ENCODE data around the gene CDYL. TPM values are rescaled to one million over a fixed set of nuclear protein-coding genes. Genes with fewer than 3 reads are reported as not detected.

CDYL gene, protein sequence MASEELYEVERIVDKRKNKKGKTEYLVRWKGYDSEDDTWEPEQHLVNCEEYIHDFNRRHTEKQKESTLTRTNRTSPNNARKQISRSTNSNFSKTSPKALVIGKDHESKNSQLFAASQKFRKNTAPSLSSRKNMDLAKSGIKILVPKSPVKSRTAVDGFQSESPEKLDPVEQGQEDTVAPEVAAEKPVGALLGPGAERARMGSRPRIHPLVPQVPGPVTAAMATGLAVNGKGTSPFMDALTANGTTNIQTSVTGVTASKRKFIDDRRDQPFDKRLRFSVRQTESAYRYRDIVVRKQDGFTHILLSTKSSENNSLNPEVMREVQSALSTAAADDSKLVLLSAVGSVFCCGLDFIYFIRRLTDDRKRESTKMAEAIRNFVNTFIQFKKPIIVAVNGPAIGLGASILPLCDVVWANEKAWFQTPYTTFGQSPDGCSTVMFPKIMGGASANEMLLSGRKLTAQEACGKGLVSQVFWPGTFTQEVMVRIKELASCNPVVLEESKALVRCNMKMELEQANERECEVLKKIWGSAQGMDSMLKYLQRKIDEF
- polyA plus RNA-seq (ENCODE audit: insufficient read depth in 1 of 5, insufficient read length in 5 of 5, low replicate concordance in 1 of 5) = 10 to 100 TPM; 25.2 to 31.9 (median 31.4) TPM
- long read RNA-seq, donor 1, transcript CDYL-203 (7 exons, 2,184 nt) = major isoform, 7 of 35 reads
- long read RNA-seq, donor 1, partial matches to known transcripts = 19 of 35 reads
- long read RNA-seq, donor 1, other reads (novel, unspliced or antisense) = 9 of 35 reads
- long read RNA-seq, donor 2, partial matches to known transcripts = 0 of 1 reads
- long read RNA-seq, donor 2, other reads (novel, unspliced or antisense) = 0 of 1 reads
- long read RNA-seq, donor 3, partial matches to known transcripts = 6 of 10 reads
- long read RNA-seq, donor 3, other reads (novel, unspliced or antisense) = 0 of 10 reads
- long read RNA-seq, donor 4, partial matches to known transcripts = 42 of 43 reads
- long read RNA-seq, donor 4, other reads (novel, unspliced or antisense) = 0 of 43 reads
- long read RNA-seq, donor 5, transcript CDYL-203 (7 exons, 2,184 nt) = major isoform, 8 of 59 reads
- long read RNA-seq, donor 5, partial matches to known transcripts = 51 of 59 reads
- long read RNA-seq, donor 5, other reads (novel, unspliced or antisense) = 0 of 59 reads
- long read RNA-seq, donor 6, transcript CDYL-203 (7 exons, 2,184 nt) = major isoform, 6 of 6 reads
- long read RNA-seq, donor 6, partial matches to known transcripts = 0 of 6 reads
- long read RNA-seq, donor 6, other reads (novel, unspliced or antisense) = 0 of 6 reads
- long read RNA-seq, donor 7, transcript CDYL-203 (7 exons, 2,184 nt) = major isoform, 8 of 58 reads
- long read RNA-seq, donor 7, partial matches to known transcripts = 50 of 58 reads
- long read RNA-seq, donor 7, other reads (novel, unspliced or antisense) = 0 of 58 reads
- long read RNA-seq, donor 8 = 0 reads

DNA sequence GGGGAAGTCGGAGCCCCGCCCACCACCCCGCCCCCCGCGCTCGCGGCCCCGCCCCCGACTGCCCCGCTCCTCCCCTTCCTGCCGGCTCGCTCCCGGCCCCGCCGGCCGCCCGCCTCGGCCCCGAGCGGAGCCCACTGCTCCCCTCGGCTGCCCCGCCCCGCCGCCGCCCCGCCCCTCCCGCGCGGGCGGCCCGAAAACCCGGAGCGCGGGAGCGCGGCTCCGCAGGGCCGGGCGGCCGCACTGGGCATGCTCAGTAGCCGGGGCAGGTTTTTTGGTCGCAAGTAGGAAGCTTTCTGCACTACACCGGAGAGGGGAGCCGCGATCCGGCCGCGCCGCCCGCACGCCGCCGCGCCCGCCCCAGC lies at the start of gene CDYL:
CDYL (plus strand) TSS at position 274 of the 362 bp plus-strand sequence. CDS start 380 bp downstream, outside the sequence.
- DNase-seq = peak; percentile 82 to 86

DNA sequence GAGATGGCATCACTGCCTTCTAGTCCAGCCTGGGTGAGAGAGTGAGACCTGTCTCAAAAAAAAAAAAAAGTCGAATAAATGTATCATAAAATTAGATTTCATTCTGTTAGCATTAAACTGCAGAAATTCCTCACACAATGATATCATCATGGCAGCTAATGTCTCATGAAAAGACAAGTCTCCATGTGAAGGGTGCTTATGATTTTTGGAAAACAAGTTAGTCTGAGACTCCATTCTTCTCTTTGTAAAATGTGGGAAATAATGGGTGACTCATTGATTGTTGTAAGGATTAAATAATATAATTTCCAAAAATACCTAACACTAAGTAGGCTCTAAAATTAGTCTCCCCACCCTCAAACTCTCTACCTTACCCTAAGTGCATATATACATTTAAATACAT lies 49.6 kb upstream of the CDYL start:
- DNase-seq = no peak

DNA sequence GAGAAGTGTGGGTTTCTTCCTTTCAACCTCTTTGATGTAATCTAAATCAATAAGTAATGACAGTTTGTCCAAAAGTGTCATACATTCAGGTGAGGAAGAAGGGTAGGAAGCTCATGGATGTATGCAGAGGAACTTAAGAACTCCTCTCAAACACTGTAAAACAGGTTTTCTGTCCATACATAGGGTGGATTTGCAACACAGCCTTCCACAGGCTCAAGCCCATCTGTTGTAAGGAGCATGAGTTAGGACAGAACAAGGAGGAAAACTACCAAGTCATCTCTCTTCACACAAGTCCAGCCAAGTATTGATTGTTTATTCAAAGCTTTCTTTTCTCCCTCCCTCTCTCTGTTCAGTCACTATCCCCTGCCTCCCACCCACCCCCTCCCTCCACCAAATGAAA lies 49.0 kb upstream of the CDYL start:
- no peak for DNase-seq

DNA sequence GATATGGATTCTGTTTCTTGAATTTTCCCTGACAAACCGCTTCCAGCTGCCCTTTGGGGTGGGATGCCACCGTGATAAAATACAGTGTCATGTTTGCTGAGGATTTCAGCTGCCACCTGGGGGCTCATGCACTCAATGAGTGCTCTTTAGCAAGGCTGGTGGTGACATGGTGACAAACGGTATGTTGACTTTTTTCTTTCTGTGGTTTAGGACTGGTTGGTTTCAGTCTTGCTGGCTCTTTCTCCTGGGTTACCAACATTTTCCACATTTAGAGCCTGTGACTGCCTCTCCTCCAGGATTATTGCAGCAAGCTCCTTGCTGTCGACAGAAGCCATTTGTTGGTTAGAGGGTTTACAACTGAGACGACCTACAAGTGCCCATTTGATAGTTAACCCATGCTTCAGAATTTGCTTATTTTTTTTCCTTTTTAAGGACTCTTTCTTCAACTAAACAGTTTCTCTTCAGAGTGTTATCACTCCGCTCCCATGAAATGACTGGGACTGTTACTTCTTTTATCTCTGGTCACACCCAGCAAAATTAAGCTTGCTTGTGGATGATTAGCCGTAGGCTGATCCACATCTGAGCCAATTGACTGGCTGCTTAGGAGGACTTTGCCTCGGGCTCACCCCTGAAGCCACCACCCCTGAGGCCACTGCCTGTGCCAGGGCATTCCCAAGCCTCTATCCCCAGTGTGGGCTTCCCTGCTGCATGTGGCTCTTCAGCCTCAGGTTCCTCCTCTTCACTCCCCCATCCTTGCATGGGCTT lies 48.4 kb upstream of the CDYL start:
- DNase-seq = no peak

DNA sequence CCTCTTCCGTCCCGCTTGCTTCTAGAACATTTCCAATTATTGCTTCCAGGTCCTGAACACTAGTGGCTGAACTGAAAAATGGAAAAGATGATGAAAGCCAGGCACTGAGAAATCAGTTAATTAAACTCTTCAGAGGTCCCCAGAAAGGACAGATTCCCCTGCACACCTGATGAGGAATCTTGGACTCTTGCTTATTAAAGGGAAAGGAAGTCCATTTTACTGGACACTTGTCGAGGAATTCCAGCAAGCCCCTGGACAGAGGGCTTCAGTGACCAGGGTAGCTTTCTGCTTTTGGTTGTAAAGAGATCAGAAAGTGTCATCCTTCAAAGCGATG lies 47.8 kb upstream of the CDYL start:
- no peak for DNase-seq

DNA sequence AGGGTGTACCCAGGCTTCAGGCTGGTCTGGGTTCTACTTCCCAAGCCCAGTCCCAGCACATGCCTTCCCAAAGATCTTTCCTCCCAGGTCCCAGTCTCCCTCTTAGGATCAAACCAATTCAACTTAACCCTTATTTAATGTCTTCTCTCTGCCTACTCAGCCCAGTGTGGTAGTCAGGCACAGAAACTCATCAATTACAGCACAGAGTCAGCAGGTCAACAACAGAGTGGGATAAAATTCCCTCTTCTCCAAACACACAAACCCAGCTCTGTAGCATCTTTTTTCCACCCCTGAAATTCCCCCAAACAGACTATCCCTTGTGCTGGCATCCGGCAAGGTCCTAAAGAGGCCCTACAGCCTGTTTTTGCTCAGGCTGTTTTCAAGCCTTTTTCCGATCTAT lies 47.3 kb upstream of the CDYL start:
- DNase-seq = no peak

DNA sequence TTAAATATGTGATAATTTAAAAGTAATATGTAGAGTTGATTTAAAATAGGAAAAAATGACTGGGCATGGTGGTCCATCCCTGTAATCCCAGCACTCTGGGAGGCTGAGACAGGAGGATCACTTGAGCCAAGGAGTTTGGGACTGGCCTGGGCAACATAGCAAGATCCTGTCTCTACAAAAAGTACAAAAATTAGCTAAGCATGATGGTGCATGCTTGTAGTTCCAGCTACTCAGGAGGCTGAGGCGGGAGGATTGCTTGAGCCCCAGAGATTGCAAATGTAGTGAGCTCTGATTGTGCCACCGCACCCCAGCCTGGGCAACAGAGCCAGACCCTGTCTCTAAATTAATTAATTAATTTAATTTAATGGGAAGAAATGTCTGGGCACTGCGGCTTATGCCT lies 44.2 kb upstream of the CDYL start:
- DNase-seq = no peak

DNA sequence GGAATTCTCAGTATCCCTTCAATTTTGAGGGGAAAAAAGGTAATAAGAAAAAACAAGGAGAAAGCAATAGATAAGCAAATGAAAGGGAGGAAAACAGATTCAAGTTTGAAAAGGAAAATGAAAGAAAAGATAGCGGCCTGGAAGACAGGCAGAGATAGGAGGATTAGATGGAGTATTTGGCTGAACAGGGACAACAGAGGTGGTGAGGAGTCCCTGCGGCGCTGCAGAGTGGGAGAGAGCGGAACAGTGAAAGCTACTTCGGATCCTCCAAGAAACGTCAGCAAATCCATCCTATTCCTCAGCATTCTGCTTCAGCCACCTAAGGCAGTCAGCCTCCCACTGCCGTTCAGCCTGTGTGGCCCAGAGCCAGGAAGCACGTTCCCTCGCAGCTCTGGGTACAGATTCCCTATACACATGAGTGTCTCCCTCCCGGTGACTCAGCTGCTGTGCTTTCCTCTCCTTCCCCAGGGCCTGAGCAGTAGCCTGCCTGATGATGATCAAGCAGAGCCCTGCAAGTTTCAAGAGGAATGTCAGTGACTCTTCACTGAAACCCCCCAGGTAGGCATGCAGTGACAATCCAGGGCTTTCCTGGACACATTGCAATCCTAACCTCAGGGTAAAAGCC lies 43.4 kb upstream of the CDYL start:
- peak; percentile 22 to 32 for DNase-seq

DNA sequence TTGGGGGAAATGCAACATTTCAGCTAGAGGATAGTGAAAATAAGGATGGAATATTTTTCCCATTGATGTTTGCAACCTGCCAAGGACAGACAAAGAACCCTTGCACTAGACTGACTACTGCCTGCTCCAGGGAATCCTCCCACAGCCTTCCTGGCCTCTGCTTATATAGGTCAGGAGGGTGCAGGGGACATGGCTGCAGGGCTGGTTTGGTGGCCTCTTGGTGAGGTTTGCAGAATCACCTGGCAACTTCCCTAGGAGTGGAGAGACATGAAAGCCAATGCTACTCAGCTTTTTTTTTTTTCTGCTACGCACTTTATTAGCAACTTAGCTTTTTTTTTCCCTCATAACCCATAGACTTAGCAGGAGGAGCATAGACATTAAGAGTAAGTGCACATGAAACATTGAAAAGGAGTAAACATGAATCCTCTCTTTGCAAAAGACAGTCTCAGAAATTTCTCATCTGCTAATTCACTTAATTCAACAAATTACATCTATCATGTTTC lies 39.8 kb upstream of the CDYL start:
- DNase-seq = no peak

DNA sequence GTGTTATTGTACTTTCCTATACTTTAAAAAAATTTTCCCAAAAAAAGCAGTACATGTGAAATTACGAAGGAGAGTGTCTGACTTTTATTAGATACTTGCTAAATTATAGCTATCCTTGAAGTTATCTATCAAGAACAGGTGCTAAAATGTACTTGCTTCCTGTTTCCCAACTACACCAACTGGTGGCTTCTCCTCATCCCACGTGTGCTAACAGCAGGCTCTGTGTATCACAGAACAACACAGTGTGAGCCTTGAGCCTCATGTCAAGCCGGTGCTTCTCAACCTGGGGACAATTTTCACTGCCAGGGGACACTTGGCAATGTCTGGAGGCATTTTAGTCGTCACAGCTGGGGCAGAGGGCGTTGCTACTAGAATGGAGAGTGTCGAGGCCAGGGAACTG lies 36.2 kb upstream of the CDYL start:
- DNase-seq = no peak

DNA sequence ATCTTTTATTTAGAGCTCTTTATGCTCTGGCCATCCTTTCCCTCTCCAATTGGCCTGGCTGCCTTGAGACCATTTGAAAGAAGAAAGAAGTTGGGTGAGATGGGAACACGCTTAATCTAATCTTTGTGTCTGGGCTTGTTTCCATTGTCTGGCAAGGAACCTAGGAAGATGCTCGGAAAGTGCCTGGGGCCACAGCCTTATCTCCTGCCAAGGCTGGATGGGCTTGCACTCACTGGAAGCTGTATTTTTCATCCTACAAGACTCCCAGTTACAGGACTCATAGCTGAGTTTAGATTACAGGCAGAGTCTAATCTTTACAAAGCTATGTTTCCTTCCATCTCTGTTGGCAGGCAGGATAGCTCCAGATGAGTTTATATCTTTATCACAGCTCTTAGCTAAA lies 33.1 kb upstream of the CDYL start:
- no peak for DNase-seq

DNA sequence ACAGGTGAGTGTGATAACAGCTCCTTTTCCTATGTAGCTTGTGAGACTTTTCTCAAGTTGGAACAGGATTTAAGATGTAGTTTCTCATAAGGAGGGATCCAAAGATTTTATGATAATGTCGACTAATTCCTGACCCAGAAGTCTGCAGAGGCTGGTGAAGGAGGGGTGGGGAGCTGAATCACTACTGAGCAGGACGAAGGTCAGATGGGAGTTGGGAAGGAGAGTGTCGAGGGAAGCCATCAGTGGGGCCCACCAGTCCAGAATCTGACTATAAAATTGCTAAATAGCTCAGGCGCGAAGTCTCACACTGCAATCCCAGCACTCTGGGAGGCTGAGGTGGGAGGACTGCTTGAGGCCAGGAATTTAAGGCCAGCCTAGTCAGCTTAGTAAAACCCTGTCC lies 32.3 kb upstream of the CDYL start:
- no peak for DNase-seq

DNA sequence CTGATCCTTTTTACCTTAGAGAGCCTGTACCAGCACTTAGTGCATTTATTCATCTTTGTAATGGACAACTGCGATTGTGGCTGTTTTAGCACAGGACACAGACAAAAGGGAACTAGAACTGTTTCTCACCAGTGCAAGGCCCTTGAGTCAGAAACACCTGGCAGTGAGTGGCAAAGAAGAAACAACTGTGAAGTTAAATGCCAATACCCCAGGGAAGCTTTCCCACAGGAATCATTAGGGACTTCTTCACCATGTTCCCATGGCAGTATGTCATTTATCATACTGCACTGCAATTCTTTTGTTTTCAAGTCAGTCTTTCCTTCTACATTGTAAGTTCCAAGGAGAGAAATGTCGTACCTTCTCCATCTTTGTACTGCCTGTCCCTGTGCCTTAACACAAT lies 28.6 kb upstream of the CDYL start:
- DNase-seq = no peak

DNA sequence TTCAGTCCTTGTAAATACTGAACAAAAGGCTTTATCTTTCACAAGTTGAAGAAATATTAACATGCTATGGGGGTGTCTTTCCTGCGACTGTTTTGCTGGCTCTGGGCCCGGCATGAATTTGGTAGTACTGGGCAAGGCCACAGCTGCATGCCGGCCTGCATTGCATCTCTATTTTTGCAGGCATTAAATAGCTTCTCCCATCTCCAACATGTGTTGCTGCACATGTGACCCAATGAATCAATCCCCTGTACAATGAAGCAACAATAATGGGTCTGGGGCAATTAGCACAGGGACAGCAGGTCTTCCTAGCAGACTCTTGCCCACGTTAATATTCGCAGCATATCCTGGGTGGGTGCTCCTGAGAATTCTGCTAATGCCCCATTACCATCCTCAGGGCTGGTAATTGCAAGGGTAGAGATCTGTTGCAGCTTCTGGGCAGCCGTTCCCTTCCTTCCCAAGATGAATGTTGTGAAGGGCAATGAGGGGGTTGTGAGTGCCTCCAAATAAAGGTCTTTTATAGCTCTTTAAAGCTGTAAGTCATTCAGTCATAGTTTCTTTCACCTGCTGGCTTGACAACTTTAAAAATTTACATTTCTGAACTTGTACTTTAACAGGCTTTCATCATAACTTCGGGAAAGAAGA lies 24.3 kb upstream of the CDYL start:
- DNase-seq = no peak

DNA sequence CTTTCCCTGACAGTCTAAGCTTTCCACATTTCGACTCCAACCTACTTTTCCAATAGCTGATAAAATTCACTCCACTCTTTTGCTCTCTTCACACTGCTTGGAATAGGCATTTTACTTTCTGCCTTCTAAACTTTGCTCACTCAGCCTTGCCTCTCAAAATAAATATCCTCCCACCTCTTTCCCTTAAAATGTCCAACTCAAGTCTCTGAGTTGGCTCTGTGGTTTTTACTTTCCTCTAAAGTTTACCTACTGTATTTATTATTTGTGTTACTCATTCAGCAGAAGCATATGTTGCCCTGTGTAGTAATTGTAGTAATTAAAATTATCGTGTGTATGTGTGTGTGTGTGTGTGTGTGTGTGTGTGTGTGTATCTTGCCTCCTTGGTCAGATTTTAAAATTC lies 20.0 kb upstream of the CDYL start:
- DNase-seq = no peak

DNA sequence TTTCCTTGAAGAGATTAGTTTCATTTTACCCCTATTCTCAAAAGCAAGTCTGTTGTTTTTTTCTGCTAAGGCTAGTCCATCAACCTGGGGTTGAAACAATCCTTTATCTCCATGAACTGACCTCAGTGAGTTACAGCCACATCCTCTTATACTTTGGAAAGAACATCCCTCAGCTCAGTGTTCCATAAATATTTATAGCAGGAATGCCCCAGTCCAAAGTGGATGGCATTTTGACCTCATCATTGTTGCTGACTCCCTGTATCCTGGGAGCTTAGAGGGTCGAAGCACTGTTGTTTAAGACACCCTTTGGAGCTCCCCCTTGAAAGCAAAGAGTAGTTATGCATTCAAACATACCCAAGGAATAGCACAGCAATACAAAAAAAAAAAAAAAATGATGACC lies 16.2 kb upstream of the CDYL start:
- no peak for DNase-seq

DNA sequence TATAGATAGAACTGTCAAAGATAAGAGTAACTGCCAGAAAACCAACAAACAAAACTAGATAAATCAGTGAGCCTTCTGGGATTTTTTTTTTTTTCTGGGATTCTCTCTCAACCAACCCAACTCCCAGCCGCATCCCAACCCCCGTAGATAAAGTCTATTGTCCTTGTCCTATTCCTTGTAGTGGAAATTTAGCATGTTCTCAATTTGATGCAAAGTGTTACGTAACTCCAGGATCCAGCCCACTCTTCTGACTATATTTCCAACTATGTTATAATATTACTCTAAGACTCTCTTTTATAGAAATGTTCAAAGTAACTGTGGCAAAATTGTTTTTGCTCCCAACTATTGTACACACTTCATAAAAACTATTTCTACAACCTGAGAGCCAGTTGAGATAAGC lies 15.4 kb upstream of the CDYL start:
- no peak for DNase-seq

DNA sequence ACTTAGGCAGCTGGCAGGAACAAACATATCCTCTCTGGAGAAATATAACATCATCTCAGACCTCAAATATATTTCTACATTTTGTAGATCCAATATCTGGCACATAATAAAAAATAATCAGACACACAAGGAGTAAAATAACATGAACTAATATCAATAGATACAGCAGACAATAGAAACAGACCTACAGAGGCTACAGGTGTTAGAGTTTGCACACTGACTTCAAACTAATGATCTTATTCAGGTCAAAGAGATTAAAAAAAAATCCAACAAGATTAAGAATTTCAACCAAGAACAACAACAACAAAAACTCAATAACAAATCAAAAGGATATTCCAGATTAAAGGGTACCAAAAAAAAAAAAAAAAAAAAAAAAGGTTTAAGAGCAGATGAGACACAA lies 13.9 kb upstream of the CDYL start:
- DNase-seq = no peak

DNA sequence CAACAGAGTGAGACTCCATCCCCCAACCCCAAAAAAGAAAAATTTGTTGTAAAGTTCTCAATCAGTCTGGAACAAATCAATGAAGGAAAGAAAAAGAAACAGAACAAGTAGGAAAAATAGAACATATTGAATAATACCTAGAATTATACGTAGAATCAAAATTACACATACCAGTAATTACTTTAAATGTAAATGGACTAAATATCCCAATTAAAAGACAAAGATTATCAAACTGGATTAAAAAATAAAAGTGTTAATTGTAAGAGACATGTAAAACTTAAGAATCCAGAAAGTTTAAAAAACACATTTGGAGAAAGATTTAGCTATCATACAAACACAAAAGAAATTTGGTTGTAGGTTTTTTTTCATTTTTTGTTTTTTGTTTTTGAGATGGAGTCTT lies 12.3 kb upstream of the CDYL start:
- DNase-seq = no peak

DNA sequence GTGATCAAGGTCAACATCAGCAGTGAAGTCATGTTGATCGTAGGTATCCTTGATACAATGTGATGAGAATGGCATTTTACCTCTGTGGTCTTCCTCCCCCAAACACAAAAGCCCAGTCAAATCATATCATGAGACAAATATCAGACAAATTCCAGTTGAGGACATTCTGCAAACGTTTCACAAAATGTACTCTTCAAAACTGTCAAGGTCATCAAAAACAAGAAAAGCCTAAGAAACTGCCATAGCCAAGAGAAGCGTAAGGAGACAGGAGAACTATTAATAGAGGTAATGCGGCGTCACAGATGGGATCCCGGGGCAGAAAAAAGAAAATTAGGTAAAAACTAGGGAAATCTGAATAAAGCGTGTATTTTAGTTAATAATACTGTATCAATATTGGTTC lies 7.4 kb upstream of the CDYL start:
- no peak for DNase-seq
